H9 (cell line): Measurements from ENCODE around the gene ARHGAP22. TPM values are rescaled to one million over a fixed set of nuclear protein-coding genes. Genes with fewer than 3 reads are reported as not detected.

Experiments used
- DNase-seq: peaks from one replicate; pipeline ENCODE4 v3.0.0-alpha.2; 2017
- H2AFZ ChIP-seq: one replicate; pipeline ENCODE4 v1.6.1; 2013; ENCODE audit warnings: mild to moderate bottlenecking, low read length, control low read depth, moderate library complexity
- H2AK5ac ChIP-seq: 2 replicates; pipeline ENCODE4 v1.6.1; 2013; ENCODE audit warnings: low read length, control low read depth, mixed read lengths; ENCODE audit not compliant: insufficient read length
- H2BK120ac ChIP-seq: one replicate; pipeline ENCODE4 v1.6.1; 2013; ENCODE audit warnings: low read depth, mild to moderate bottlenecking, low read length, control low read depth, inconsistent platforms; ENCODE audit not compliant: poor library complexity, severe bottlenecking
- H2BK12ac ChIP-seq: 2 replicates; pipeline ENCODE4 v1.6.1; 2013; ENCODE audit warnings: low read length, control low read depth, mixed read lengths, low read depth; ENCODE audit not compliant: insufficient read length
- H2BK15ac ChIP-seq: 2 replicates; pipeline ENCODE4 v1.6.1; 2013; ENCODE audit warnings: low read depth, low read length, control low read depth
- H2BK20ac ChIP-seq: one replicate; pipeline ENCODE4 v1.6.1; 2013; ENCODE audit warnings: low read depth, mild to moderate bottlenecking, low read length, control low read depth, inconsistent platforms; ENCODE audit not compliant: poor library complexity, severe bottlenecking
- H2BK5ac ChIP-seq: 2 replicates; pipeline ENCODE4 v1.6.1; 2013; ENCODE audit warnings: low read length, control low read depth, mixed read lengths; ENCODE audit not compliant: insufficient read length
- H3K14ac ChIP-seq: 2 replicates; pipeline ENCODE4 v1.6.1; 2013; ENCODE audit warnings: low read length, control low read depth; ENCODE audit not compliant: insufficient read depth
- H3K18ac ChIP-seq: 2 replicates; pipeline ENCODE4 v1.6.1; 2013; ENCODE audit warnings: low read depth, mild to moderate bottlenecking, mixed read lengths, low read length, control low read depth; ENCODE audit not compliant: insufficient read length
- H3K23ac ChIP-seq: 2 replicates; pipeline ENCODE4 v1.6.1; 2013; ENCODE audit warnings: low read length, control low read depth, mixed read lengths, low read depth; ENCODE audit not compliant: insufficient read length
- H3K23me2 ChIP-seq: 2 replicates; pipeline ENCODE4 v1.6.1; 2013; ENCODE audit warnings: low read depth, mild to moderate bottlenecking, mixed read lengths, low read length, control low read depth; ENCODE audit not compliant: insufficient read length, poor library complexity, severe bottlenecking
- H3K27ac ChIP-seq: 2 replicates; pipeline ENCODE4 v1.5.1; 2013; ENCODE audit warnings: low read length, control low read depth, mixed read lengths, low read depth; ENCODE audit not compliant: insufficient read length
- H3K27me3 ChIP-seq: 2 replicates; pipeline ENCODE4 v1.6.1; 2013; ENCODE audit warnings: low read length, control low read depth, inconsistent platforms; ENCODE audit not compliant: insufficient read depth
- H3K4ac ChIP-seq: 2 replicates; pipeline ENCODE4 v1.6.1; 2013; ENCODE audit warnings: low read depth, mild to moderate bottlenecking, control low read depth, inconsistent platforms, low read length, moderate library complexity
- H3K4me1 ChIP-seq: 2 replicates; pipeline ENCODE4 v1.6.1; 2013; ENCODE audit warnings: low read length, control low read depth, inconsistent platforms; ENCODE audit not compliant: insufficient read depth
- H3K4me2 ChIP-seq: 2 replicates; pipeline ENCODE4 v1.6.1; 2013; ENCODE audit warnings: low read length, control low read depth, mixed read lengths; ENCODE audit not compliant: insufficient read length, insufficient read depth
- H3K56ac ChIP-seq: 2 replicates; pipeline ENCODE4 v1.6.1; 2013; ENCODE audit warnings: low read depth, mild to moderate bottlenecking, mixed read lengths, low read length, control low read depth; ENCODE audit not compliant: insufficient read length
- H3K79me1 ChIP-seq: 2 replicates; pipeline ENCODE4 v1.6.1; 2013; ENCODE audit warnings: low read depth, mild to moderate bottlenecking, moderate library complexity, low read length, control low read depth, inconsistent platforms; ENCODE audit not compliant: insufficient read depth, poor library complexity, severe bottlenecking
- H3K79me2 ChIP-seq: 2 replicates; pipeline ENCODE4 v1.6.1; 2013; ENCODE audit warnings: low read length, control low read depth, inconsistent platforms; ENCODE audit not compliant: insufficient read depth
- H3K9ac ChIP-seq: 2 replicates; pipeline ENCODE4 v1.6.1; 2013; ENCODE audit warnings: low read length, control low read depth, mixed read lengths; ENCODE audit not compliant: insufficient read length; ENCODE audit errors: extremely low read depth
- H3K9me3 ChIP-seq: one replicate; pipeline ENCODE4 v1.6.1; 2013; ENCODE audit warnings: low read depth, low read length, inconsistent platforms; ENCODE audit not compliant: control insufficient read depth
- H3T11ph ChIP-seq: one replicate; pipeline ENCODE4 v1.6.1; 2013; ENCODE audit warnings: mild to moderate bottlenecking, low read length, control low read depth, inconsistent platforms
- H4K20me1 ChIP-seq: one replicate; pipeline ENCODE4 v1.6.1; 2013; ENCODE audit not compliant: control insufficient read depth, insufficient read length, insufficient read depth
- H4K5ac ChIP-seq: 2 replicates; pipeline ENCODE4 v1.6.1; 2013; ENCODE audit warnings: low read depth, mild to moderate bottlenecking, mixed read lengths, low read length, control low read depth; ENCODE audit not compliant: insufficient read length
- H4K8ac ChIP-seq: replicated peaks from 2 replicates; pipeline ENCODE4 v1.6.1; 2013; ENCODE audit warnings: low read length, control low read depth, mixed read lengths, low read depth; ENCODE audit not compliant: insufficient read length
- H4K91ac ChIP-seq: 2 replicates; pipeline ENCODE4 v1.6.1; 2013; ENCODE audit warnings: low read depth, mild to moderate bottlenecking, moderate library complexity, mixed read lengths, low read length, control low read depth; ENCODE audit not compliant: insufficient read length
- H3K27ac Mint-ChIP-seq, 3 experiments: 2 replicates in 2 of 3; 3 replicates in 1 of 3; pipeline ENCODE4 v1.8.0; 2020 to 2021; ENCODE audit warnings: mixed read lengths in 3 of 3, mild to moderate bottlenecking in 1 of 3, moderate library complexity in 1 of 3
- H3K27me3 Mint-ChIP-seq: 2 replicates; pipeline ENCODE4 v1.8.0; 2021; ENCODE audit warnings: low read depth, mild to moderate bottlenecking, moderate library complexity, mixed read lengths
- H3K36me3 Mint-ChIP-seq, 3 experiments: 2 replicates in 2 of 3; 3 replicates in 1 of 3; pipeline ENCODE4 v1.8.0; 2020 to 2021; ENCODE audit warnings: low read depth in 3 of 3, mixed read lengths in 3 of 3; ENCODE audit not compliant: insufficient read depth in 1 of 3
- H3K4me1 Mint-ChIP-seq, 2 experiments: 2 replicates each; pipeline ENCODE4 v1.8.0; 2020; ENCODE audit warnings: mixed read lengths in 2 of 2
- H3K4me3 Mint-ChIP-seq, 2 experiments: 2 replicates in 1 of 2; 3 replicates in 1 of 2; pipeline ENCODE4 v1.8.0; 2020 to 2021; ENCODE audit warnings: mild to moderate bottlenecking in 2 of 2, mixed read lengths in 2 of 2, moderate library complexity in 1 of 2
- H3K9me3 Mint-ChIP-seq, 2 experiments: 2 replicates in 1 of 2; 3 replicates in 1 of 2; pipeline ENCODE4 v1.8.0; 2020; ENCODE audit warnings: mild to moderate bottlenecking in 2 of 2, mixed read lengths in 2 of 2, moderate library complexity in 1 of 2
- WGBS: extraction: QIAGEN DNeasy Blood & Tissue Kit; methylation state at CpG from one replicate; pipeline ENCODE4 v1.1.7; 2013; ENCODE audit warnings: missing lambda C conversion rate, low lambda C conversion rate, mixed read lengths; ENCODE audit not compliant: insufficient read length; ENCODE audit errors: extremely low coverage; 5-methylcytosine and 5-hydroxymethylcytosine counted together
- total RNA-seq: library from RNA; stranded (reverse); gene quantifications from 2 replicates; pipeline ENCODE4 v1.2.1, GENCODE V29; 2021
- TF ChIP-seq, protein P1 (sequence below): fragments of 200-600 bp; sonication (generic); conservative IDR thresholded peaks from 3 replicates; pipeline ENCODE4 v1.8.0; 2021; ENCODE audit warnings: antibody characterized with exemption, mild to moderate bottlenecking

The ARHGAP22 gene
- total RNA-seq, 1 experiment from 2014 or later: 7.4 TPM

- Histone ChIP-seq H4K5ac (no peak overlapping the region), H2AFZ (no peak overlapping the region), H4K91ac (no peak overlapping the region), H3K23me2 (no peaks in the 10 kb centered on the region), H3K23ac (no peak overlapping the region), H3K9ac (no peak overlapping the region), H3K18ac (no peak overlapping the region), H3K4ac (no peak overlapping the region), H2BK20ac (no peak overlapping the region), H3K14ac (no peak overlapping the region), H3K79me1 (no peaks in the 10 kb centered on the region), H4K20me1 (no peaks in the 10 kb centered on the region), H3K9me3 (no peaks in the 10 kb centered on the region), H3K4me2 (no peak overlapping the region), H2BK5ac (no peak overlapping the region), H4K8ac (no peak overlapping the region), H3K27ac (no peak overlapping the region), H3K56ac (no peak overlapping the region), H2BK12ac (no peak overlapping the region), H3K4me1 (no peaks in the 10 kb centered on the region), H3K27me3 (no peaks in the 10 kb centered on the region), H2BK120ac (no peak overlapping the region), H2BK15ac (no peak overlapping the region), H3K79me2 (no peaks in the 10 kb centered on the region), H2AK5ac (no peak overlapping the region), H3T11ph (no peak overlapping the region)
- Mint-ChIP-seq H3K4me1 (no peaks in the 10 kb centered on the region), H3K27ac (no peak overlapping the region), H3K27me3 (peaks cover 3% of the 10 kb centered on the region; the same call in 1 of the 2 replicates), H3K4me3 (no peak overlapping the region), H3K9me3 (peaks cover 14 to 16% of the 10 kb centered on the region in 2 experiments), H3K36me3 (peaks cover 2 to 8% (median 4%) of the 10 kb centered on the region in 3 experiments; a peak in 6 of 7 replicates)
- DNase-seq: no peak
- TF ChIP-seq, protein P1, sequence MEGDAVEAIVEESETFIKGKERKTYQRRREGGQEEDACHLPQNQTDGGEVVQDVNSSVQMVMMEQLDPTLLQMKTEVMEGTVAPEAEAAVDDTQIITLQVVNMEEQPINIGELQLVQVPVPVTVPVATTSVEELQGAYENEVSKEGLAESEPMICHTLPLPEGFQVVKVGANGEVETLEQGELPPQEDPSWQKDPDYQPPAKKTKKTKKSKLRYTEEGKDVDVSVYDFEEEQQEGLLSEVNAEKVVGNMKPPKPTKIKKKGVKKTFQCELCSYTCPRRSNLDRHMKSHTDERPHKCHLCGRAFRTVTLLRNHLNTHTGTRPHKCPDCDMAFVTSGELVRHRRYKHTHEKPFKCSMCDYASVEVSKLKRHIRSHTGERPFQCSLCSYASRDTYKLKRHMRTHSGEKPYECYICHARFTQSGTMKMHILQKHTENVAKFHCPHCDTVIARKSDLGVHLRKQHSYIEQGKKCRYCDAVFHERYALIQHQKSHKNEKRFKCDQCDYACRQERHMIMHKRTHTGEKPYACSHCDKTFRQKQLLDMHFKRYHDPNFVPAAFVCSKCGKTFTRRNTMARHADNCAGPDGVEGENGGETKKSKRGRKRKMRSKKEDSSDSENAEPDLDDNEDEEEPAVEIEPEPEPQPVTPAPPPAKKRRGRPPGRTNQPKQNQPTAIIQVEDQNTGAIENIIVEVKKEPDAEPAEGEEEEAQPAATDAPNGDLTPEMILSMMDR: no peak
- no CpG with 5 or more reads among the region's 1 CpG for WGBS
Observed at GRCh38 chr10:48639632-48640031, 34.8 kb upstream of the ARHGAP22 start.
